ENCODE results near the gene PACRG.

PACRG gene

DNA sequence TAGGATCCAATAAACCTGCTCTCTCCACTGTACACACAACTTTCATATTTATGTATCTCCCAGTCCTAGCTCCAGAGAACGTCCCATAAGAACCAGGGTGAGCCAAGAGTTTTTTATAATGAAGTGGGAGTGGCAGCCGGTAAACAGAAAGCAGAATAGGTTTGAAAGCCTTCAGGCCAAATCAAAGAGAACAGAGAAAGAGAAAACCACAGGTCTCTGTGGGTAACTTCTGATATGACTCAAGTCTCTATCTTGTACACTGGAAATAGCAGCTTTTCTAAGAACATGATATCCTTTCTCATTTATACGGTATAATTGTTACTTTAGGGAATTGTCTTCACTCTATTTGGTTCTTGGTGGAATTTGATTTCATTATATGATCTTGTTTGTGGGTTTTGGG, 273.6 kb downstream of the PACRG start:
- H3K36me3 ChIP-seq (ENCODE audit: control insufficient read depth, insufficient read depth, low read length) = no peaks in the 10 kb centered on the region
- no peaks in the 10 kb centered on the region for H3K4me1 ChIP-seq (ENCODE audit: control insufficient read depth, insufficient read depth, low read length)
- H3K9me3 ChIP-seq (ENCODE audit: control insufficient read depth, insufficient read depth, low read depth, low read length) = no peaks in the 10 kb centered on the region
- no peak overlapping the region for H3K9ac ChIP-seq (ENCODE audit: low read length)
- H3K27me3 ChIP-seq (ENCODE audit: control insufficient read depth, insufficient read depth, low read length) = no peaks in the 10 kb centered on the region
- no peak overlapping the region for H3K27ac ChIP-seq (ENCODE audit: low read depth, low read length)
- H3K4me3 ChIP-seq (ENCODE audit: low read depth, low read length) = no peak overlapping the region

DNA sequence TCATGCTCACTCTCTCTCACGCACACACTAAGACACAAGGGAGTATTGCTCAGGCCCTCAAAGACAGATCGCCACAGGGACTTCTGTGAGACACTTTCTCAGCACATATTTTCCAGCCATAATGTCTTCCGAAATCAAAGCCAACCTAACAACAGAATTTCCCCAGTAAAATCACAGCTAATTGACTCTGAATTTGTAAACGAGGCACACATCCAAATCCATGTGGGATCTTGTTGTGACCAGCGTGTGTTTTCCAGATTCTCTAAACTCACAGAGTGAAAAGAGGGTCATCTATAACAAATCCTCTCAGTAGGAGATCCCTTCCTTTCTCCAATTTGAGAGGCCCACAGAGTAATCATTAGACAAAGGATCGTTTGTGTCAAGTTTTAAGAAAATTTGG, 280.4 kb downstream of the PACRG start:
- Histone ChIP-seq H3K4me3 (ENCODE audit: low read depth, low read length) (no peak overlapping the region), H3K9ac (ENCODE audit: low read length) (no peak overlapping the region), H3K27me3 (ENCODE audit: control insufficient read depth, insufficient read depth, low read length) (no peaks in the 10 kb centered on the region), H3K9me3 (ENCODE audit: control insufficient read depth, insufficient read depth, low read depth, low read length) (no peaks in the 10 kb centered on the region), H3K36me3 (ENCODE audit: control insufficient read depth, insufficient read depth, low read length) (no peaks in the 10 kb centered on the region), H3K27ac (ENCODE audit: low read depth, low read length) (no peak overlapping the region), H3K4me1 (ENCODE audit: control insufficient read depth, insufficient read depth, low read length) (no peaks in the 10 kb centered on the region)

- Histone ChIP-seq H3K4me1 (ENCODE audit: control insufficient read depth, insufficient read depth, low read length) (no peaks in the 10 kb centered on the region), H3K9me3 (ENCODE audit: control insufficient read depth, insufficient read depth, low read depth, low read length) (no peaks in the 10 kb centered on the region), H3K27me3 (ENCODE audit: control insufficient read depth, insufficient read depth, low read length) (no peaks in the 10 kb centered on the region), H3K36me3 (ENCODE audit: control insufficient read depth, insufficient read depth, low read length) (no peaks in the 10 kb centered on the region), H3K9ac (ENCODE audit: low read length) (no peak overlapping the region), H3K27ac (ENCODE audit: low read depth, low read length) (no peak overlapping the region), H3K4me3 (ENCODE audit: low read depth, low read length) (no peak overlapping the region)
Measured at GRCh38 chr6:163008626-163009025, 280.9 kb downstream of the PACRG start.

DNA sequence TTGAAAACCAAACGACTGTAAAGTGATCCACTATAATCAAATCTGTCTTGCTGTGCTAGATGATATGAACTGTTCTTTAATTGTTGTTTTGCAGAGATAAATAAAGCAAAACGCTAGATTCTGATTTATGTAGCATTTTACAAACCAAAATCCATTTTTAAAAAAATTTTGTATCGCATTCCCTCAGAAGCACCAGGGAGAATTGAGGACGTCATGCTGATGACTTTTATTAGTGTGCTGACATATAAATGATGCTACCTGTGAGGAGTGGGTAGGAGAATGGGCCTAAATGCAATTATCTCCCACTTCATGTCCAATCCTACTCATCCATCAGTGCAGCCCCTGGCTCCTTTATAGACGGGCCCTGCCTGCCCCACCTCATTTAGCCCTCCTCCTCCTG, 282.4 kb downstream of the PACRG start:
- Histone ChIP-seq H3K27ac (ENCODE audit: low read depth, low read length) (no peak overlapping the region), H3K4me3 (ENCODE audit: low read depth, low read length) (no peak overlapping the region), H3K36me3 (ENCODE audit: control insufficient read depth, insufficient read depth, low read length) (no peaks in the 10 kb centered on the region), H3K9me3 (ENCODE audit: control insufficient read depth, insufficient read depth, low read depth, low read length) (no peaks in the 10 kb centered on the region), H3K4me1 (ENCODE audit: control insufficient read depth, insufficient read depth, low read length) (no peaks in the 10 kb centered on the region), H3K27me3 (ENCODE audit: control insufficient read depth, insufficient read depth, low read length) (no peaks in the 10 kb centered on the region), H3K9ac (ENCODE audit: low read length) (no peak overlapping the region)

- Histone ChIP-seq H3K4me1 (ENCODE audit: control insufficient read depth, insufficient read depth, low read length) (no peaks in the 10 kb centered on the region), H3K4me3 (ENCODE audit: low read depth, low read length) (no peak overlapping the region), H3K36me3 (ENCODE audit: control insufficient read depth, insufficient read depth, low read length) (no peaks in the 10 kb centered on the region), H3K27ac (ENCODE audit: low read depth, low read length) (no peak overlapping the region), H3K9me3 (ENCODE audit: control insufficient read depth, insufficient read depth, low read depth, low read length) (no peaks in the 10 kb centered on the region), H3K27me3 (ENCODE audit: control insufficient read depth, insufficient read depth, low read length) (no peaks in the 10 kb centered on the region), H3K9ac (ENCODE audit: low read length) (no peak overlapping the region)
Measured at GRCh38 chr6:163014736-163015135, 287.0 kb downstream of the PACRG start.

GRCh38 chr6:163017801-163018200, 290.0 kb downstream of the PACRG start:
- Histone ChIP-seq H3K4me1 (ENCODE audit: control insufficient read depth, insufficient read depth, low read length) (no peaks in the 10 kb centered on the region), H3K27me3 (ENCODE audit: control insufficient read depth, insufficient read depth, low read length) (no peaks in the 10 kb centered on the region), H3K4me3 (ENCODE audit: low read depth, low read length) (no peak overlapping the region), H3K9ac (ENCODE audit: low read length) (no peak overlapping the region), H3K9me3 (ENCODE audit: control insufficient read depth, insufficient read depth, low read depth, low read length) (no peaks in the 10 kb centered on the region), H3K27ac (ENCODE audit: low read depth, low read length) (no peak overlapping the region), H3K36me3 (ENCODE audit: control insufficient read depth, insufficient read depth, low read length) (no peaks in the 10 kb centered on the region)

DNA sequence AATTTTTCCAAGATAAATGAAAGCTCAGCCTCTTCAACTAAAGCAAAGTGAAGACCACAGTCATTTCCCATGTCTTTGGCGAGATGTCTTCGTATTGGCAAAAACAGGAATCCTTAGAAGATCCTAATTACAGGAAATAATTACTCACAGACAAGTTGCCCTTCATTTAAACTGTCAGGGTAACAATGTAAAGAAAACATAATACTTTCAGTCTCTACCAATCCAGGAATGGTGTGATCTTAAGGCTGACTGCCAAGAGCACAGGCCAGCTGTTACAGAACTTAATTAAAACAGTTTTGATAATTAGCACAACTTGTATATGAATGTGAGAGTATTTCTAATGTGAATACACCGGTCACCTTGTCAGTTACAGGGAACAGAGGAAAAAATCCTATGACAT, 292.2 kb downstream of the PACRG start:
- no peaks in the 10 kb centered on the region for H3K36me3 ChIP-seq (ENCODE audit: control insufficient read depth, insufficient read depth, low read length)
- H3K9ac ChIP-seq (ENCODE audit: low read length) = no peak overlapping the region
- no peaks in the 10 kb centered on the region for H3K27me3 ChIP-seq (ENCODE audit: control insufficient read depth, insufficient read depth, low read length)
- no peak overlapping the region for H3K27ac ChIP-seq (ENCODE audit: low read depth, low read length)
- H3K4me3 ChIP-seq (ENCODE audit: low read depth, low read length) = no peak overlapping the region
- H3K4me1 ChIP-seq (ENCODE audit: control insufficient read depth, insufficient read depth, low read length) = no peaks in the 10 kb centered on the region
- H3K9me3 ChIP-seq (ENCODE audit: control insufficient read depth, insufficient read depth, low read depth, low read length) = peaks cover 14% of the 10 kb centered on the region

DNA sequence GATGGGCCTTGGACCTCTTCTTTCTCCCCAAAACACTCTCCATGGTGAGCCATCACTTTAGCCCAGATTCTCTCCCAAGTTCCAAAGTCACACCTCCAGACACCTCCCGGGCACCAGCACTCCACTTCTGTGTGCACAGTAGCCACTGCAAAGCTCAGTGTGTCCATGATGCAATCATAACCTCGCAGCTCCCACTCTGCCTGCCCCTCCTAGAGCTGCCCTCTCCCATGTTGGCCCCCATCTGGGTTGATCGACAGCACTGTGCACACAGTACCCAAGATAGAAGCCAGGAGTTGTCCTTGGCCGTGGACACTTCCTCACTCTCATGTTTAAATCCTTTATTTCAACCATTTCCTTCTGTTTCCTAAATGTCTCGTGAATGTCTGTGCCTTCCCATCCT, 293.3 kb downstream of the PACRG start:
- Histone ChIP-seq H3K36me3 (ENCODE audit: control insufficient read depth, insufficient read depth, low read length) (no peaks in the 10 kb centered on the region), H3K9ac (ENCODE audit: low read length) (no peak overlapping the region), H3K27ac (ENCODE audit: low read depth, low read length) (no peak overlapping the region), H3K9me3 (ENCODE audit: control insufficient read depth, insufficient read depth, low read depth, low read length) (peaks cover 14% of the 10 kb centered on the region), H3K4me3 (ENCODE audit: low read depth, low read length) (no peak overlapping the region), H3K4me1 (ENCODE audit: control insufficient read depth, insufficient read depth, low read length) (no peaks in the 10 kb centered on the region), H3K27me3 (ENCODE audit: control insufficient read depth, insufficient read depth, low read length) (no peaks in the 10 kb centered on the region)

GRCh38 chr6:163023700-163024099, 295.9 kb downstream of the PACRG start:
- no peaks in the 10 kb centered on the region for H3K27me3 ChIP-seq (ENCODE audit: control insufficient read depth, insufficient read depth, low read length)
- H3K9ac ChIP-seq (ENCODE audit: low read length) = no peak overlapping the region
- H3K36me3 ChIP-seq (ENCODE audit: control insufficient read depth, insufficient read depth, low read length) = no peaks in the 10 kb centered on the region
- no peaks in the 10 kb centered on the region for H3K4me1 ChIP-seq (ENCODE audit: control insufficient read depth, insufficient read depth, low read length)
- H3K9me3 ChIP-seq (ENCODE audit: control insufficient read depth, insufficient read depth, low read depth, low read length) = peaks cover 14% of the 10 kb centered on the region
- H3K27ac ChIP-seq (ENCODE audit: low read depth, low read length) = no peak overlapping the region
- H3K4me3 ChIP-seq (ENCODE audit: low read depth, low read length) = no peak overlapping the region

DNA sequence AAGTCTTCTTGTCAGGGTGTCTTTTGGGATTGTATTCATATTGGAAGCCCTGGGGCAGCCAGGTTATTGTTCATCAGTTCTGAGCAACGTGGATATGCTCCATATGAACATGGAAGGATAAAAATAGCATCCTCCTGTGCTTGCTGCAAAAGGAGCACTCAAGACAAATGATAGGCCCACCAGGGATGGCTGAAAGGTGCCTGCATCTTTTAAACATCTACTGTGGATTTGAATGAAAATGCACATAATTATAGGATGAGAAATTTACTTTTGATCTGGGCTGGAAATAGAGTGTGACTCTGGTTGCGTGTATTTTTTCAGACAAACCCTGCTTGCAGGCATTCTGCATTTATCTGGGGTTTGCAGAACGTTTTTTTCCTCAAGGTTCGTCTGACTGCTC, 299.1 kb downstream of the PACRG start:
- H3K4me1 ChIP-seq (ENCODE audit: control insufficient read depth, insufficient read depth, low read length) = no peaks in the 10 kb centered on the region
- H3K27ac ChIP-seq (ENCODE audit: low read depth, low read length) = no peak overlapping the region
- peaks cover 18% of the 10 kb centered on the region for H3K9me3 ChIP-seq (ENCODE audit: control insufficient read depth, insufficient read depth, low read depth, low read length)
- no peaks in the 10 kb centered on the region for H3K27me3 ChIP-seq (ENCODE audit: control insufficient read depth, insufficient read depth, low read length)
- no peaks in the 10 kb centered on the region for H3K36me3 ChIP-seq (ENCODE audit: control insufficient read depth, insufficient read depth, low read length)
- no peak overlapping the region for H3K4me3 ChIP-seq (ENCODE audit: low read depth, low read length)
- no peak overlapping the region for H3K9ac ChIP-seq (ENCODE audit: low read length)

DNA sequence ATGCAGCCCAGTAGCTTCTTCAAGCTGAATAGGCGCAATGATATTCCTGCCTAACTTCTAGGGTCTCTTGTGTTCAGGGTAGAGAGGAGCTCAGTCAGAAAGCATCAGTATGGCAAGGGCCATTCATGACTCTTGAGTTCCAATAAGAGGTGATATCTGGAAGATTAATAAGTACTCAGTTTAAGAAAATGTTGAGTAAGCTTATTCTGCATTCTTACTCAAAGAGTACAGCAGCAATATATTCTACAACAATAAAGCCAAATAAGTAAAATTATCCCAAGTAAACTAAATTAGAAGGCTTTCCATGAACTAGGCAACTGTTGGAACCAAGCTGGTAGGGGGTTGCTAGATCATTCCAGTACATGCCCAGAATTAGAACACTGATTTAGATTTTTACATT, 303.2 kb downstream of the PACRG start:
- no peaks in the 10 kb centered on the region for H3K36me3 ChIP-seq (ENCODE audit: control insufficient read depth, insufficient read depth, low read length)
- H3K9me3 ChIP-seq (ENCODE audit: control insufficient read depth, insufficient read depth, low read depth, low read length) = peaks cover 10% of the 10 kb centered on the region; the same call in 1 of the 2 replicates
- H3K9ac ChIP-seq (ENCODE audit: low read length) = no peak overlapping the region
- no peak overlapping the region for H3K27ac ChIP-seq (ENCODE audit: low read depth, low read length)
- H3K27me3 ChIP-seq (ENCODE audit: control insufficient read depth, insufficient read depth, low read length) = no peaks in the 10 kb centered on the region
- no peak overlapping the region for H3K4me3 ChIP-seq (ENCODE audit: low read depth, low read length)
- no peaks in the 10 kb centered on the region for H3K4me1 ChIP-seq (ENCODE audit: control insufficient read depth, insufficient read depth, low read length)

- no peaks in the 10 kb centered on the region for H3K4me1 ChIP-seq (ENCODE audit: control insufficient read depth, insufficient read depth, low read length)
- no peak overlapping the region for H3K4me3 ChIP-seq (ENCODE audit: low read depth, low read length)
- H3K9ac ChIP-seq (ENCODE audit: low read length) = no peak overlapping the region
- peaks cover 10% of the 10 kb centered on the region; the same call in 1 of the 2 replicates for H3K9me3 ChIP-seq (ENCODE audit: control insufficient read depth, insufficient read depth, low read depth, low read length)
- H3K27ac ChIP-seq (ENCODE audit: low read depth, low read length) = no peak overlapping the region
- H3K36me3 ChIP-seq (ENCODE audit: control insufficient read depth, insufficient read depth, low read length) = no peaks in the 10 kb centered on the region
- no peaks in the 10 kb centered on the region for H3K27me3 ChIP-seq (ENCODE audit: control insufficient read depth, insufficient read depth, low read length)
Measured at GRCh38 chr6:163031931-163032330, 304.2 kb downstream of the PACRG start.

All from HUES6 (cell line).